ENCODE results near the gene OIP5. TPM values are rescaled to one million over a fixed set of nuclear protein-coding genes. Genes with fewer than 3 reads are reported as not detected.

Gene OIP5
- total and polyA plus RNA-seq, 2 of the 13 experiments (the other 11 are each of a cell fraction or from before 2014, with no cell fraction given): 10.7 to 38.0 TPM

GRCh38 chr15:41332194-41333025 is at the start of gene OIP5, which contains the start of gene NUSAP1 (continued):
- TF ChIP-seq RBFOX2 (IDR thresholded peaks at IDR 0.05; ENCODE audit: low read depth, low read length) (peak; percentile 69; the same call in 1 of the 2 replicates), ZNF451 (CRISPR knock-in tag; IDR thresholded peaks at IDR 0.05) (no peak), KLF13 (CRISPR knock-in tag; IDR thresholded peaks at IDR 0.05) (no peak), E2F1 (CRISPR knock-in tag; IDR thresholded peaks at IDR 0.05) (peak; percentile 99), AKAP8 (CRISPR knock-in tag; IDR thresholded peaks at IDR 0.05) (no peak; the same call in 1 of the 2 replicates), REXO4 (CRISPR knock-in tag; IDR thresholded peaks at IDR 0.05; ENCODE audit: borderline replicate concordance) (no peak; the same call in 1 of the 2 replicates), RXRA (CRISPR knock-in tag; IDR thresholded peaks at IDR 0.05) (peak; percentile 27), SRF (IDR thresholded peaks at IDR 0.05; ENCODE audit: low read depth, low read length) (no peak), ZNF891 (CRISPR knock-in tag; IDR thresholded peaks at IDR 0.05) (0 out of 2 replicates have a peak, but pooled peaks have one; percentile 27), ZNF878 (CRISPR knock-in tag; IDR thresholded peaks at IDR 0.05) (peak; percentile 95), ZNF224 (CRISPR knock-in tag; IDR thresholded peaks at IDR 0.05) (no peak), ZNF124 (CRISPR knock-in tag; IDR thresholded peaks at IDR 0.05) (0 out of 2 replicates have a peak, but pooled peaks have one; percentile 47), SP4 (CRISPR knock-in tag; IDR thresholded peaks at IDR 0.05) (peak; percentile 88)
- TF ChIP-seq, protein P1, sequence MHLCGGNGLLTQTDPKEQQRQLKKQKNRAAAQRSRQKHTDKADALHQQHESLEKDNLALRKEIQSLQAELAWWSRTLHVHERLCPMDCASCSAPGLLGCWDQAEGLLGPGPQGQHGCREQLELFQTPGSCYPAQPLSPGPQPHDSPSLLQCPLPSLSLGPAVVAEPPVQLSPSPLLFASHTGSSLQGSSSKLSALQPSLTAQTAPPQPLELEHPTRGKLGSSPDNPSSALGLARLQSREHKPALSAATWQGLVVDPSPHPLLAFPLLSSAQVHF (CRISPR knock-in tag; IDR thresholded peaks at IDR 0.05): peak; percentile 67; the same call in 1 of the 2 replicates
- TF ChIP-seq, protein P2, sequence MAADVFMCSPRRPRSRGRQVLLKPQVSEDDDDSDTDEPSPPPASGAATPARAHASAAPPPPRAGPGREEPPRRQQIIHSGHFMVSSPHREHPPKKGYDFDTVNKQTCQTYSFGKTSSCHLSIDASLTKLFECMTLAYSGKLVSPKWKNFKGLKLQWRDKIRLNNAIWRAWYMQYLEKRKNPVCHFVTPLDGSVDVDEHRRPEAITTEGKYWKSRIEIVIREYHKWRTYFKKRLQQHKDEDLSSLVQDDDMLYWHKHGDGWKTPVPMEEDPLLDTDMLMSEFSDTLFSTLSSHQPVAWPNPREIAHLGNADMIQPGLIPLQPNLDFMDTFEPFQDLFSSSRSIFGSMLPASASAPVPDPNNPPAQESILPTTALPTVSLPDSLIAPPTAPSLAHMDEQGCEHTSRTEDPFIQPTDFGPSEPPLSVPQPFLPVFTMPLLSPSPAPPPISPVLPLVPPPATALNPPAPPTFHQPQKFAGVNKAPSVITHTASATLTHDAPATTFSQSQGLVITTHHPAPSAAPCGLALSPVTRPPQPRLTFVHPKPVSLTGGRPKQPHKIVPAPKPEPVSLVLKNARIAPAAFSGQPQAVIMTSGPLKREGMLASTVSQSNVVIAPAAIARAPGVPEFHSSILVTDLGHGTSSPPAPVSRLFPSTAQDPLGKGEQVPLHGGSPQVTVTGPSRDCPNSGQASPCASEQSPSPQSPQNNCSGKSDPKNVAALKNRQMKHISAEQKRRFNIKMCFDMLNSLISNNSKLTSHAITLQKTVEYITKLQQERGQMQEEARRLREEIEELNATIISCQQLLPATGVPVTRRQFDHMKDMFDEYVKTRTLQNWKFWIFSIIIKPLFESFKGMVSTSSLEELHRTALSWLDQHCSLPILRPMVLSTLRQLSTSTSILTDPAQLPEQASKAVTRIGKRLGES (CRISPR knock-in tag; IDR thresholded peaks at IDR 0.05; ENCODE audit: borderline replicate concordance): no peak; the same call in 1 of the 2 replicates
- TF ChIP-seq, protein P3, sequence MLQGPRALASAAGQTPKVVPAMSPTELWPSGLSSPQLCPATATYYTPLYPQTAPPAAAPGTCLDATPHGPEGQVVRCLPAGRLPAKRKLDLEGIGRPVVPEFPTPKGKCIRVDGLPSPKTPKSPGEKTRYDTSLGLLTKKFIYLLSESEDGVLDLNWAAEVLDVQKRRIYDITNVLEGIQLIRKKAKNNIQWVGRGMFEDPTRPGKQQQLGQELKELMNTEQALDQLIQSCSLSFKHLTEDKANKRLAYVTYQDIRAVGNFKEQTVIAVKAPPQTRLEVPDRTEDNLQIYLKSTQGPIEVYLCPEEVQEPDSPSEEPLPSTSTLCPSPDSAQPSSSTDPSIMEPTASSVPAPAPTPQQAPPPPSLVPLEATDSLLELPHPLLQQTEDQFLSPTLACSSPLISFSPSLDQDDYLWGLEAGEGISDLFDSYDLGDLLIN (CRISPR knock-in tag; IDR thresholded peaks at IDR 0.05; ENCODE audit: borderline replicate concordance): peak; percentile 18; the same call in 1 of the 2 replicates
